Measurements from ENCODE around the gene UNC13B.

UNC13B gene

GRCh38 chr9:35318741-35319140 lies 156.9 kb downstream of the UNC13B start:
- no peaks in the 10 kb centered on the region for H3K9me3 ChIP-seq (ENCODE audit: control insufficient read depth, insufficient read depth, low read length)
- DNase-seq (ENCODE audit: low read depth, low spot score) = no peak
- no peak overlapping the region for H3K4me3 ChIP-seq (ENCODE audit: low read length)
- H3K27ac ChIP-seq (ENCODE audit: low read length) = no peak overlapping the region
- H3K36me3 ChIP-seq (ENCODE audit: control insufficient read depth, insufficient read depth, low read length) = no peaks in the 10 kb centered on the region
- no CpG with 5 or more reads among the region's 1 CpG for WGBS (ENCODE audit: insufficient coverage, insufficient read length)
- H3K27me3 ChIP-seq (ENCODE audit: control insufficient read depth, insufficient read depth, low read length) = no peaks in the 10 kb centered on the region
- H3K4me1 ChIP-seq (ENCODE audit: control insufficient read depth, insufficient read depth, low read length) = no peaks in the 10 kb centered on the region; the same call in 1 of the 2 replicates

- no peak for DNase-seq (ENCODE audit: low read depth, low spot score)
- Histone ChIP-seq H3K9me3 (ENCODE audit: control insufficient read depth, insufficient read depth, low read length) (no peaks in the 10 kb centered on the region), H3K27ac (ENCODE audit: low read length) (no peak overlapping the region), H3K27me3 (ENCODE audit: control insufficient read depth, insufficient read depth, low read length) (no peaks in the 10 kb centered on the region), H3K36me3 (ENCODE audit: control insufficient read depth, insufficient read depth, low read length) (no peaks in the 10 kb centered on the region), H3K4me3 (ENCODE audit: low read length) (no peak overlapping the region), H3K4me1 (ENCODE audit: control insufficient read depth, insufficient read depth, low read length) (no peaks in the 10 kb centered on the region)
- 100% methylated on average over 1 of the region's 8 CpGs for WGBS (ENCODE audit: insufficient coverage, insufficient read length)
These were observed 160.5 kb downstream of the UNC13B start for GRCh38 chr9:35322075-35322885.

- no peak overlapping the region for H3K4me3 ChIP-seq (ENCODE audit: low read length)
- DNase-seq (ENCODE audit: low read depth, low spot score) = no peak
- no peaks in the 10 kb centered on the region for H3K9me3 ChIP-seq (ENCODE audit: control insufficient read depth, insufficient read depth, low read length)
- H3K36me3 ChIP-seq (ENCODE audit: control insufficient read depth, insufficient read depth, low read length) = no peaks in the 10 kb centered on the region
- no peaks in the 10 kb centered on the region for H3K27me3 ChIP-seq (ENCODE audit: control insufficient read depth, insufficient read depth, low read length)
- no peak overlapping the region for H3K27ac ChIP-seq (ENCODE audit: low read length)
- no peaks in the 10 kb centered on the region for H3K4me1 ChIP-seq (ENCODE audit: control insufficient read depth, insufficient read depth, low read length)
- no CpG with 5 or more reads among the region's 3 CpGs for WGBS (ENCODE audit: insufficient coverage, insufficient read length)
These were observed 163.2 kb downstream of the UNC13B start for GRCh38 chr9:35324966-35325365.

GRCh38 chr9:35333551-35333950 lies 171.7 kb downstream of the UNC13B start:
- Histone ChIP-seq H3K36me3 (ENCODE audit: control insufficient read depth, insufficient read depth, low read length) (no peaks in the 10 kb centered on the region), H3K4me3 (ENCODE audit: low read length) (no peak overlapping the region), H3K4me1 (ENCODE audit: control insufficient read depth, insufficient read depth, low read length) (no peaks in the 10 kb centered on the region), H3K9me3 (ENCODE audit: control insufficient read depth, insufficient read depth, low read length) (no peaks in the 10 kb centered on the region), H3K27ac (ENCODE audit: low read length) (no peak overlapping the region), H3K27me3 (ENCODE audit: control insufficient read depth, insufficient read depth, low read length) (no peaks in the 10 kb centered on the region)
- DNase-seq (ENCODE audit: low read depth, low spot score) = no peak
- WGBS (ENCODE audit: insufficient coverage, insufficient read length) = no CpG with 5 or more reads among the region's 1 CpG

GRCh38 chr9:35335164-35335563 lies 173.4 kb downstream of the UNC13B start:
- Histone ChIP-seq H3K27me3 (ENCODE audit: control insufficient read depth, insufficient read depth, low read length) (no peaks in the 10 kb centered on the region), H3K27ac (ENCODE audit: low read length) (no peak overlapping the region), H3K36me3 (ENCODE audit: control insufficient read depth, insufficient read depth, low read length) (no peaks in the 10 kb centered on the region), H3K9me3 (ENCODE audit: control insufficient read depth, insufficient read depth, low read length) (no peaks in the 10 kb centered on the region), H3K4me1 (ENCODE audit: control insufficient read depth, insufficient read depth, low read length) (no peaks in the 10 kb centered on the region; the same call in 1 of the 2 replicates), H3K4me3 (ENCODE audit: low read length) (no peak overlapping the region)
- no peak for DNase-seq (ENCODE audit: low read depth, low spot score)

- H3K4me3 ChIP-seq (ENCODE audit: low read length) = no peak overlapping the region
- DNase-seq (ENCODE audit: low read depth, low spot score) = no peak
- no peaks in the 10 kb centered on the region for H3K9me3 ChIP-seq (ENCODE audit: control insufficient read depth, insufficient read depth, low read length)
- no peaks in the 10 kb centered on the region for H3K27me3 ChIP-seq (ENCODE audit: control insufficient read depth, insufficient read depth, low read length)
- no peaks in the 10 kb centered on the region for H3K36me3 ChIP-seq (ENCODE audit: control insufficient read depth, insufficient read depth, low read length)
- H3K4me1 ChIP-seq (ENCODE audit: control insufficient read depth, insufficient read depth, low read length) = no peaks in the 10 kb centered on the region; the same call in 1 of the 2 replicates
- no peak overlapping the region for H3K27ac ChIP-seq (ENCODE audit: low read length)
- no CpG with 5 or more reads among the region's 2 CpGs for WGBS (ENCODE audit: insufficient coverage, insufficient read length)
These were observed 176.3 kb downstream of the UNC13B start for GRCh38 chr9:35338086-35338485.

- no CpG with 5 or more reads among the region's 6 CpGs for WGBS (ENCODE audit: insufficient coverage, insufficient read length)
These were observed 176.9 kb downstream of the UNC13B start for GRCh38 chr9:35338561-35339274.

GRCh38 chr9:35340046-35340445 lies 178.2 kb downstream of the UNC13B start:
- no CpG with 5 or more reads among the region's 1 CpG for WGBS (ENCODE audit: insufficient coverage, insufficient read length)
- H3K27me3 ChIP-seq (ENCODE audit: control insufficient read depth, insufficient read depth, low read length) = no peaks in the 10 kb centered on the region
- no peaks in the 10 kb centered on the region; the same call in 1 of the 2 replicates for H3K4me1 ChIP-seq (ENCODE audit: control insufficient read depth, insufficient read depth, low read length)
- no peaks in the 10 kb centered on the region for H3K9me3 ChIP-seq (ENCODE audit: control insufficient read depth, insufficient read depth, low read length)
- H3K4me3 ChIP-seq (ENCODE audit: low read length) = no peak overlapping the region
- H3K36me3 ChIP-seq (ENCODE audit: control insufficient read depth, insufficient read depth, low read length) = no peaks in the 10 kb centered on the region
- no peak for DNase-seq (ENCODE audit: low read depth, low spot score)
- no peak overlapping the region for H3K27ac ChIP-seq (ENCODE audit: low read length)

More at GRCh38 chr9:35338561-35339274, 176.9 kb downstream of the UNC13B start:
- H3K27me3 ChIP-seq (ENCODE audit: control insufficient read depth, insufficient read depth, low read length) = no peaks in the 10 kb centered on the region
- no peaks in the 10 kb centered on the region for H3K9me3 ChIP-seq (ENCODE audit: control insufficient read depth, insufficient read depth, low read length)
- no peaks in the 10 kb centered on the region; the same call in 1 of the 2 replicates for H3K4me1 ChIP-seq (ENCODE audit: control insufficient read depth, insufficient read depth, low read length)
- H3K27ac ChIP-seq (ENCODE audit: low read length) = no peak overlapping the region
- DNase-seq (ENCODE audit: low read depth, low spot score) = no peak
- no peak overlapping the region for H3K4me3 ChIP-seq (ENCODE audit: low read length)
- H3K36me3 ChIP-seq (ENCODE audit: control insufficient read depth, insufficient read depth, low read length) = no peaks in the 10 kb centered on the region

- no peak for DNase-seq (ENCODE audit: low read depth, low spot score)
- no peak overlapping the region for H3K4me3 ChIP-seq (ENCODE audit: low read length)
- WGBS (ENCODE audit: insufficient coverage, insufficient read length) = no CpG with 5 or more reads among the region's 2 CpGs
- H3K27ac ChIP-seq (ENCODE audit: low read length) = no peak overlapping the region
- H3K27me3 ChIP-seq (ENCODE audit: control insufficient read depth, insufficient read depth, low read length) = no peaks in the 10 kb centered on the region
- no peaks in the 10 kb centered on the region for H3K36me3 ChIP-seq (ENCODE audit: control insufficient read depth, insufficient read depth, low read length)
- H3K9me3 ChIP-seq (ENCODE audit: control insufficient read depth, insufficient read depth, low read length) = no peaks in the 10 kb centered on the region
- no peaks in the 10 kb centered on the region; the same call in 1 of the 2 replicates for H3K4me1 ChIP-seq (ENCODE audit: control insufficient read depth, insufficient read depth, low read length)
These were observed 179.2 kb downstream of the UNC13B start for GRCh38 chr9:35341021-35341420.

- no peaks in the 10 kb centered on the region for H3K9me3 ChIP-seq (ENCODE audit: control insufficient read depth, insufficient read depth, low read length)
- no peaks in the 10 kb centered on the region; the same call in 1 of the 2 replicates for H3K4me1 ChIP-seq (ENCODE audit: control insufficient read depth, insufficient read depth, low read length)
- no peak for DNase-seq (ENCODE audit: low read depth, low spot score)
- H3K27me3 ChIP-seq (ENCODE audit: control insufficient read depth, insufficient read depth, low read length) = no peaks in the 10 kb centered on the region
- no peak overlapping the region for H3K4me3 ChIP-seq (ENCODE audit: low read length)
- WGBS (ENCODE audit: insufficient coverage, insufficient read length) = no CpG with 5 or more reads among the region's 5 CpGs
- H3K36me3 ChIP-seq (ENCODE audit: control insufficient read depth, insufficient read depth, low read length) = no peaks in the 10 kb centered on the region
- no peak overlapping the region for H3K27ac ChIP-seq (ENCODE audit: low read length)
These were observed 179.8 kb downstream of the UNC13B start for GRCh38 chr9:35341585-35341984.
